GM18502 (cell line): ENCODE results near the gene PRDM1.
"Not testable (repeated sequence)": the region's sequence is repeated elsewhere in the genome, so short reads cannot be mapped to it uniquely, and the experiment has no call there.

Source experiments
- ATAC-seq: cut with Tn5 transposase; IDR thresholded peaks from one replicate; pipeline ENCODE4 v1.9.1; 2021; ENCODE audit warnings: mild to moderate bottlenecking; ENCODE audit not compliant: unreplicated experiment, poor library complexity

The PRDM1 gene

DNA sequence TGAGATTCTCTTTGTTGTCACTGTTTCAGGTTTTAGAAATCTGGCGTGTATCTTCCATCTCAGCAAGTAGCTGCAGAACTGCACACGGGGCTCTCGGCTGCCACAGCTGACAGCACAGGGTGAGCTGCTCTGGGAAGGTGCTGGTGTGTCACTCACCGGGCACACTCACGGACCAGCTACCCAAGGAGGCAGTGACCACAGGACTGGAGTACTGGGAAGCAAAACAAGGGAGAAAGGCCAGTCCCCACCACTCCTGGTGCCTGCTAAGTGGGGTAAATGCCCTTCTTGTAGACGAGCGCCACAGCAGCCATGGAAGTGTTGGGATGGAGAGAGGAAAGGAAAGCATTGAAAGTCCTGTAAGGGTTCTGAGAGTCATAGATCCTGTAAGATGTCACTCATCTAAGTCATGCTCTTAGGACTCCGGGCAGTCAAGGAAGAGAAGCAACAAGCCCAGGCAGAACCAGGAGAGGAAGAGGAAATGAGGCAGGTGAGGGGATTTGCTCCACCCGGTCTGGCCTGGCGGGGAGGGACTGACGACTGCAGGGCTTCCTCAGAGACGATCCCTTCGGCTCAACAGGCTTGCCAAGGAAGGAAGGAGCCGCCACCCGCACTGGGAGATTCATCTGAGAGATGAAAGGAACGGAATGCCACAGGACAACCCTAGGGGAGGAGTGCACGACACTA, 48.1 kb downstream of the PRDM1 start:
- no peak for ATAC-seq

DNA sequence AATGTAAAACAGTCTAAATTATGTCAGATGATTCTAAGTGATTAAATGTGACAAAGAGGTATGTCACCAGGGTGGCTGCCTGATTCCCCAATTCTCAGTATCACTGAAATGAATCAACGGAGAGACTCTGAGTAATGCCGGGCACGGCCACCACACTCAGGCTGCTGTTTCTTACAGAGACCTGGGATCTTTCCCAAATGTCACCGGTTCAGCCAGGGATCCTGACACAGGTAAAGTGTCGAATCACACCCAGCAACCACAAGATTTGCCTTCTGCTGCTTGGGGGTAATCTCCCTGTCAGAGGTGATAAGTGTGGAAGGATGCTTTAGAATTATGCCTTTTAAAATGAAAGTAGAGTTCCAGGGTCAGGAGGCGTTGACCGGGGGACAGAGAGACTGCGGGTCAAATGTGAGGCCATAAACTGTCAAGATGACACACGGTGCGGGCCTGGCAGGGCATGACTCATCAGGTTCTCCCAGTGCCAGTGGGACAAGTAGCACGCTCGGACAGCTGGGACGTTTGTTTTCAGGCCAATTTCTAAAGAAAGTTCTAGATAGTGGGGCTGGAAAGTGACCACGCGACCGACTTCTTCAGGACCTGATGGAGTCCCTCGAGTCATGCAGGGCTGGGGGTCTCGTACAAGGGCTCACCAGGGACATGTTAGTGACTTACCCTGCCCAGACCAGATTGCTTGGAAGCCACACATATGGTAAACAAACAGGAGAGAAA, 48.9 kb downstream of the PRDM1 start:
- ATAC-seq, result no peak

DNA sequence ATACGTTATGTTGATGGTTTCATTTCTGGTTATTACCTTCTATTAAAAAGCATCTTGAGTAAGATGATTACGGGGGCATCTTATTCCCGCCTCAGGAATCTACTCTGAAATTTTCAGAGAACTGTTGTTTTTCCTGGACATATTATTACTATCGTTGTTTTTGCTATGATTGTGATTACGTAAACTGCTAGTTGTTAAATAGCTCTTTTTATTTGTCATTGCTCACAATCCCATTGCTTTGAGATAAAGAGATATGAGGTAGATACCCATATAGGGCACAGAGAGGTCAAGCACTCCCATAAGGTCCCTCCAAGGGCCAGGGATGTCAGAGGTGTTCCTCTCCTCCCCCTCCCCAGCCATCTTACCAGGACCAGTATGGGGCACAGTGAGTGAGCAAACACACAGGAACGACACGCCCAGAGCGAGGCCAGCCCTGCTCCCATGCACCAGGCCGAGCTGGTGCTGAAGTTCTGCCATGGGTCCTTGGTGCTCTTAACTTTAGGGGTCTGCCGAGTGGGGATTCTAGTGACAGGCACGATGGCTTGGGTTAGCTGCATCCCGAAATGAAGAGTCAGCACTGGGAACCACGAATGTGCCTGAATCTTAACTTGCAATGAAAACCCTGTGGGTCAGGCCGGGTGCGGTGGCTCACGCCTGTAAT, 49.9 kb downstream of the PRDM1 start:
- ATAC-seq, result no peak

DNA sequence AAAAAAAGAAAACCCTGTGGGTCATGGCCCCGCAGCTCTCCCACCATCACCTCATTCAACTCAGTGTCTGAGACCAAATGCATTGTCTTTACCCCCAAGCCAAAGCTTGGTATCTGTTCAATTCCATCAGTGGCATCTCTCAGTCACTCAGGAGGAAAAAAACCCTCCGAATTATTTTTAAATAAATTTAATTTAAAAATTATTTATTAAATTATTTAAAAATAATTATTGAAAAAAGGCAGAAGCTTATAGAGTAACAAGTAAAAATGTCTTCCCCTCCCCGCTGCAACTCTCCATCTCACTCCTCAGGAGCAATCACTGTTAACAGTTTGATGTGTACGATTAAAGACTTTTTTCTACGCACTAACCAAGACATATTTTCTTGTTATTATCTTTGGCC, 50.7 kb downstream of the PRDM1 start:
- ATAC-seq, result no peak

DNA sequence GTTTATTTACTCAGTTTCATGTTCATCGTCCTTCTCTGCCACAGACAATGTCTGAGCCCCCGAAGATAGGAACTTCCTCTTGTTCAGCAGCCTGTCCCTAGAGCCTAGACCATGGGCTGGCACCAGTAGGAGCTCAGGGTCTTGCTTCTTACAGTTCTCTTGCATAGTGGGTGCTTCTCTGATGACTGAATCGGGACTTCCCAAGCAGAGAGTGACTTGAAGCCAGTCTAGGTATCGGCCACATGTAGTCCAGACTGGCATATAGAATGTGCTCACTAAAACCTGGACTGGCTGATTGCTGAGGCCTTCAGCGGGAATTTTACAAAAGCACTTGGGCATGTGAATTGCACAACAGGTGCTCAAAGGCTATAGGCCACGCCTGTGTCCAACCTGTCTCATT, 52.0 kb downstream of the PRDM1 start:
- no peak for ATAC-seq

DNA sequence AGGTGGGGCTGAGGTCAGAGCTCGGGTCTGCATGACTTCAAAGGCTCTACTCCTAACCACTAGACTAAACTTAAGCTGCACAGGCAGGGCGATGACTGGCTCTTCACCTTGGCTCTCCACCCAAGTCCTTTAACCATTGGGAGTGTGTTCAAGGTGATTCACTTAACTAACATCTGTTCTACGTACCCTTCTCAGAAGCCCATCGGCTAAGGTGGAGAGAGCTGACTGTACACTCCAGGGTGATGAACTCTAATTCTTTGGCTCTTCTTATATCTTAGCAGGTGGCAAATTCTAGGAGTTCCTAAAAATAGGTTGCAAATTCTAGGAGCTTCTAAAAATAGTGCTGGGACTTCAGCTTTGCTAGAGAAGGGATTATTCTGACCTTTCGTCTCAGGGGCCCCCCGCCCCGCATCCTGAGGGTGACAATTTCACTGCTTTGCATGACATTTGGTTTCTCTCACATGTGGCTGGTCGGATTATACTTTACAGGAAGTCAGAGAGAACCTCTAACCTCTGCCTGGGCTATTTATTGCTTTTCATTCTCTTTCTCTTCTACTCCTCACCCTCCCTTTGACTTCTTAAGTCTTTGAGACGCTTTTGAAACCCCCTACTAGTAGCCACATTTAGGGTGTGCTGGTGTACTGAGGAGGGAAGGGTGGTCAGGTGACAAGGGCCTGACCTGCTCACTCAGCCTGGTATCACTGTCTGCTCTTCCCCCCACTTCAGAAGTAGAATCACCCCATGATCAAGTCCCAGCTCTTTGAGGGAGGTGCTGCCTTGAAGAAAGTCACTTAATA, 55.5 kb downstream of the PRDM1 start:
- ATAC-seq, result peak; percentile 83

DNA sequence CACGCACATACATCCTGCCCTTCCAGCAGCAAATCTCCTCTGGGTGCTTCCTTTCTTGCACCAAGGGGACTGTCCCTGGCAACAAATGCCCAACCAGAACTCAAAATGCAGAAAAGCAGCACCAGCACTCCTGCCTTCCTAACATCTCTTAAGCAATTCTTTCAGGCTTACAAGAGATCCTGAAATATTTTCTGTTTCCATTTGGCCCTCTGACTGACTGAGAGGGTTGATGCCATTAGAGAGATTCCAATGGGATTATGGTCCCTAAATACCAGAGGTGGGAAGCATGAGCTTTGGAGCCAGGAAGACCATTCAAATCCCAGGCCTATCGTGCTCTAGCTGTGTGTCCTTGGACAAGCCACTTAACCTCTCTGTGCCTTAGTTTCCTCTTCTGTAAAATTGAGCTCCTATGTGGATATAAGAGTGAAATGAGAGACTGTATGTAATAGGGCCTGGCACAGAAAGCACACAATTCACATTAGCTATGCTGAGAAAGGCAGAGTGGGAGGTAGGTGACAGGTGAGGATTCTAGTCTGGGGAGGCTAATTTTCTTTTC, 56.8 kb downstream of the PRDM1 start:
- no peak for ATAC-seq

DNA sequence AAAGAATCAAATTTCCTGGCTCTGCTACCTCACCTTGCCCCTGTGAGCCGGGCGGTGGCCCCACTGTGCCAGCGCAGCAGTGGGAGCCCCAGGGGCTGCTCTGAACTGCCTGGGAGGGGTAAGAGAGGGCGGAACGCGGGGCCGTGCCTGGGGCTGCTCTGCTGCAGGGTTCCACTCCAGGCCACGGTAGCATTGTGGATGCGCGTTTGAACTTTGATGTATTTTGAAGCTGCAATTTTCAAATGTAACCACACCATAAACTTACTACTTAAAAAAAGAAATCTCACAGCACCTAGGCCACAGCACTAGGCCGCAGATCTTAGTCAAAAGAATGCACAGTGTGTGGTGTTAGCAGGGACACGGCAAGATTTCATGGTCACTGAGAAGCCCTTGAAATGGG, 57.5 kb downstream of the PRDM1 start:
- no peak for ATAC-seq

DNA sequence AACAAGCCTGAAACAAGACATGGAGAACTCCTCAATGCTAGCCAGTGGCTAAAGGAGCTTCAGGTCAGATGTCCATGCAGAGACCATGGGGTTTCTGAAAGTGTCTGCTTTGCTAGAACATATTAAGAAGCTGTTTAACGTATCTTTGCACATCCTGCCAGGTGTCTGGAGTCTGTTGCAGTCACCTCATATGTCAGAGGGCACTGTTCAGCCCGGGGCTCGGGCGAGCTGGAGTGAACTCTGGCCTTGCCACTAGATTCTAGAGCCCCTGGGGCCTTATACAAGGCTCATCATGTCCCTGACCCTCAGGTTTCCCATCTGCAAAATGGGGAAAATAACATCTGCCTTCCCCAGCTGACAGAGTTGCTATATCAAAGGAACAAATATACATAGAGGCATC, 59.0 kb downstream of the PRDM1 start:
- ATAC-seq, result no peak

DNA sequence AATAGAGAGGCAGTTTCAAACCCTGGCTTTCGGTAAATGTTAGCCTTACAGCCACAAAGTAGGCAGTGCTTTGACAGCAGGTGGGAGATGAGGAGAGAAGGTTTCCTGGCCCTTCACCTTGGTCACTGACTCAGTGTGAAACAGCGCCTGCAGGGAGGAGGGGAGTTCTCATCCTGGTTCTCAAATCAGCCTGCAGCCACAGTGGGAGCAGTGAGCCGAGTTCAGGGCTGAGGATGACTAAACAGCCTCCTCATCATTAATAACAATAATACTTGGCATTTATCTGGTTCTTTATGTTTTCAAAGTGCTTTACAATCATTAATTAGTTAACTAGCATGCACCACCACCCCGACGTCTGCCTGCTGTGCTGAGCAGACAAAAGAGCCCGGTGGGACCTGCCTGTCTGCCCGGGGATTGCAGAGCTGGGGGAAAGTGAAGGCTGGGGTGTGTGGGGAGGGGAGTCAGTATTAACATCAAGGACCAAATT, 59.6 kb downstream of the PRDM1 start:
- peak; percentile 28 for ATAC-seq

DNA sequence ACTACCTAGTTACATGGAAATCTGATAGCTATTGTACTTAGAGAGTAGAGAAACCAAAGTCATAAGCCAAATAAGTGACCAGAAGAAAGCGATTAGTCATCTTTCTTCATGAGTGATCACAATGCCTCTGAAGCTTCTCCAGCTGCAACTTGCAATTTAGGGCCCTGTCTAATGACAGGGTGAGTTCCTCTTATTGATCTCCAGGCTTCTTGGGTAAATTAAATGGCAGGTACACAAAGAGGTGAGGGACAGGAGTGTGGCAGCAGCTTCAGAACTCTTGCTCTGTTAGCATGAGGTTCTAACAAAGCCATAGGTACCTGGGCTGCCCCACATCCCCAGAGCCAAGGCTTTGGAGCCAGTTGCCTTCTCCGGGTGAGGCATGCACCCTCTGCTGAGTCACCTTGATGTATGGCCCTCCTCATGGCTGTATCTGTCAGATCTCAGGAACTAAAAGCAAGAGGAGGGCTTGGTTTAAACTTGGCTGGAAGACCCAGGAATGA, 60.8 kb downstream of the PRDM1 start:
- no peak for ATAC-seq

DNA sequence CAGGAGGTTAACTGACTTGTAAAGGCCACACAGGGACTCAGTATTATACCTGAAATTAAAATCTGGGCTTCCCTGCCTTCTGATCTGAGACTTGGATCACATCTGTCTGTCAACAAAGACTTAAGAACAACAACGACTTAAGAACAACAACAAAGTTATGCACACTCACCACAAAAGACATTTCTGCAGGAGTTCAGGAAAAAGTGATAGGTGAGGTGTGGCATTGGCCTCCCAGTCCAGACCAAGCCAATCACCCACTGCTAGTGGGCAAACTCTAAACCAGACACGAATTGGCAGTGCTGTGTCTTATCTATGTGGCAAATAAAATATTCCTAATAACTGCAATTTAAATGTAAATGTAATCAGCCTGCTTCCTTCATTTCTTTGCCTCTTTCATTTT, 61.3 kb downstream of the PRDM1 start:
- ATAC-seq, result no peak

DNA sequence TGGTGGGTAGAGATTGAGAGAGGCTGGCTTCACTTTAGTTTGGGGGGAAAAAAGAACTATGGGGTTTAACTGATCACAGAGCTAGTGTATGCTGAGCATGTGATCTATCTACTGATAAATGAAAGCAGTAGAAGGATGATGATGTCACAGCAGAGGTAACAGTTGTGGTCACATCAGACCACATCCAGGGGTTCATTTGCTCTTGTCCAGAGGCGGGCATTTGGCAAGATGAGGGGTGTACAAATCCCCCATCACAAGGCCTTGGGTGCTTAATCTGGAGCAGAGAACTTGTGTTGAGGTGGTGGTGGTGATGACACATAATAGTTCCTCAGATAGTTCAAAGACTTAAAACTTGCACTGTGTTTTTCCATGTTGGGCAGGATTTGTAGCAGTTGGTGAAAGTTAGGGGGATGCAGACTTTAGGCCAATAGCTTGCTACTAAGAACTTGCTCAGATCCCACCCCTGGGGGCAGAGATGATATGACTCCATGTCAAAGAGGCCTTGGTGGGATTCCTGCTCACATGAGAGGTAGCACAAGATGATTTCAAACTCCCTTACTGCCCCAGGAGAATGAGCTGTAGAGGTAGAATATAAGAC, 63.4 kb downstream of the PRDM1 start:
- ATAC-seq, result peak; percentile 29

DNA sequence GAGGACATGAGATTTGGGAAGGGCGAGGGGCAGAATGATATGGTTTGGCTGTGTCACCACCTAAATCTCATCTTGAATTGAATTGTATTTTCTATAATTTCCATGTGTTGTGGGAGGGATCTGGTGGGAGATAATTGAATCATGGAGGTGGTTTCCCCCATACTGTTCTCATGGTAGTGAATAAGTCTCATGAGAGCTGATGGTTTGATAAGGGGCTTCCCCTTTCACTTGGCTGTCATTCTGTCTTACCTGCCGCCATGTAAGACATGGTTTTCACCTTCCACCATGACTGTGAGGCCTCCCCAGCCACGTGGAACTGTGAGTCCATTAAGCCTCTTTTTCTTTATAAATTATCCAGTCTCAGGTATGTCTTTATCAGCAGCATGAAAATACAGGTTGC, 66.3 kb downstream of the PRDM1 start:
- not testable (repeated sequence) for ATAC-seq

DNA sequence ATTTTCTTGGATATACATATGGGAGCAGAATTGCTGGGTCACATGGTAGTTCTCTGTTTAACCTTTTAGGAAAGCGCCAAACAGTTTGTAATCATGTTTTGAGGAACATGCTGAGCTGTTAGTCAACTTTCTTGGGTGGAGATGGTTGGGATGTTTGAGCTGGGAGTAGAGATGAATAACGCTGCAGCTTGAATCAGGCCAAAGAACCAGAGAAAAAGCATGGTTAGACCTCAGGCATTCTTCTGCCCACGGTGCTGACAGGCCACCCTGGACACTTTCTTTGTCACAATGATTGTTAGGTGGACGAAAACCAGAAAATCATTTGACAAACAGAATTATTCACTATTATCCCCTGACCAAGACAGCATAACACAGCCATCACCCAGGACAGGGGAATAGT, 66.8 kb downstream of the PRDM1 start:
- no peak for ATAC-seq

DNA sequence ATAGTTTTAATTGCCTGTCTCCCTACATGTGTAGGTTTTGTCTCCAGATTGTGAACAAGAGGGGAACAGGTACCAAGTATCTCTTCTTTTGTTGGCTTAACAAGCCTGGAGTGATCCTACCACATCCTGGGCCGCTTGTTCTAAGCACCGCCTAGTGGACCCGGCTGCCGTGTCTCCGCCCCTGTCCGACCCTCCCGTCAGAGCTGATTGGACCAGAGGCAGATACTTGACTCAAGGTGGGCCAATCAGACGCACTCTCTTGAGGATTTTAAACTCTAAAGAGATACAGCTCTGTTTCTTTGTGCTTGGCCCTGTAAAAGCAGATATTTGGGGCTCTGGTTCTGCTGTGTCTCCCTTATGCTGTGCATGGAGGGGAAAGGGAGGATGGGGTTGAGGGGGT, 68.2 kb downstream of the PRDM1 start:
- no peak for ATAC-seq

DNA sequence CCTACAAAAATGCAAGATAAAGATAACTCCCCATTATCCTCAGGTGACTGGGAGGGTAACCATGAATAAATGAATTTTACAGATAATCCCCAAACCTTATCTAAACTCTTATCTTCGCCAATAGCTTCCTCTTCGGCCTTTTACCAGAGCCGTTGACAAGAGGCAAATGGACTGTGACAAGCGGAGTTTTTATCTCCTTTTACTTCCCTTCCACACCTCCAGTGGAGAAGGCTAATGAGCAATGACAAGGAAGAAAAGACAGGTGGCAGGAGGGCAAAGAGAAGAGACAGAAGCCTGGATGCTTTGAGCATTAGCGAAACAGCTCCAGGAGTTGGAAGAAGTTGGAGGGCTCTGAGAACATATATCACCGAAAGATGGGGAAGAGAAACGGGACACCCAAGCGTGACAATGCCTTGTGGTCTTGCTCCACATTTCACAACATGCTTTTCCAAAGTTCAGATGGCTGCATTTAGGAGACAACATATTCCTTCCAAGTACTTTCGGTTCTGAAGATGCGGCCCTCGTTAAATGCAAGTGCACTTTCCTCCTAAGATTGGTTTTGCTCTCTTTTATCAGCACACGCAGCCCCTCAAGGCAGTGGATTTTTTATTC, 69.2 kb downstream of the PRDM1 start:
- no peak for ATAC-seq

DNA sequence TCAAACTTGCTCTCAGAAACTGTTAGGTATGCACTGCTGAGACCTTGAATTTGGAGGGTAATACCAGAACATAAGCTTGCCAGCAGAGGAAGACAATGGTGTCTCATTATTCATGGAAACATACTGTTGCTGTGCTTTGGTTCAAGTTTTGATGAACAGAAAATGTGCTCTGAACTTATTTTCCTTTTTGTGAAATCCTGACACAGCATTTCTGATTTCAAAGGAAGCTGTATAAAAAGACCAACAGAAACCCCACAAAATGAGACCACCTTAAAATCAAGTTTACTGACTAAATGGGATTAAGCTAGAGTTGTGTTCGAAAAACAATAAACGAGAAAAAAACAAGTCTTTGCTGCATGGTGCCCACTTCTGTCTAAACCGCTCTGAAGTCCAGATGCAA, 70.3 kb downstream of the PRDM1 start:
- no peak for ATAC-seq

DNA sequence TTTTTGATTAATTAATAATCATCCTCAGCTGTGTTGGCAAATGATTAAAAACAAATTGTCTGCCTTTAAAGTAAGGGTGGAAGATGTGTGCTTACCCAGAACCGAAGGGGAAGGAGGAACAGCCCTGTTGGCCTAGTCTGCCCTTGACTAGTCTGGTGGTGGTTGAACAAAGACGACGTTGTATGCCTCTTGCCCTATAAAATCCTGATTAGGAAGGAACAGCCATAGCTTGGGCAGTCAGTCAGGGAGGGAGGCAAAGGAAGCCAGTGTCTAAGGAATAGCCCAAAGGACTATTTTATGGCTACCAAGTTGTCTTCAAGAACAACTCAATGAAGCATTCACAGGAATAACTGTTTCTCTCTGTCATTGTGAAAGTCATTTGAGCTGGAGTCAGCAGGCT, 70.7 kb downstream of the PRDM1 start:
- ATAC-seq, result no peak
